Measurements from ENCODE around the gene SPATA19.

DNA sequence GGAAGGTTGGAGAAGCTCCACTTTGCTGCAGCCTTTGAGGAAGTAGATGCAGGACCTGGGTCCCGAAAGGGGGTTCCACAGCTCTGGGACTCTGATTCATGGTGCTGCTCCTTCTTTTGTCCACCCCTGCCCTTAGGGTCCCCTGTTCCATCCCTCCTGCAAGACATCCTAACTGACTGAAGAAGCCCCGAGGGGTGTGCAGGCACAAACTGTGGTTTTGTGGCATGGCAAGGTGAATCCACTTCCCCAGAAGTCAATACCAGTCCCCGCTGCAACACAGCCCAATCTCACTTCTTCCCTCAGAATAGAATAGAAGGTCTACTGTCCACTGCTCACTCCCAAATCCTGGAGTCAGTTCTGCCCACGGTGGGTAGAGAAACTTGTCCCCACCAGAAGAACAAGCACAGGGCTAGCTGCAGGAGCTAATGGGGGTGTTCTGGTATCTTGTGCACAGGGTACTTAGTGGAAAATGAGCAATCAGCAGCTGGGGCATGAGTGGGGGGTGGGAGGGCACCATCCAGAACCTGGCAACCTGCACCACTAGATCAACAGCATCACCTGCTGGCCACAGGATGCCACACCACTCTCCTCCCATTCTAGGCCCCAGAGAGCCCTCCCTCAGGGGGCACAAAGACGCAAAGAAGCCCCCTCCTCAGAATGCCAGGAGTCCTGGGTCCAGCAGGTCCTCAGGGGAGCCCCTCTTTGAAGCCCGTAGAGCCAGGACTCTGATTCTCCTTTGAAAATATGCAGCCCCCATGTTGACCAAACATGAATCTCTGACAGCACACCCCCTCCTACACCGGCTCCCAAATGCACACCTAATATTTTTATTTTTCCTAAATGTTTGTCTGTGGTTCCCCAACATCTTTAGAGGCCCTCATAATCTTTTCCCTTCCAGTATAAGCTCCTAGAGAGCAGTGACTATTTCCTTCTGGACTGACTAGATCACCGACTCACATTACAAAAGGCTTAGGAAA, 14.1 kb downstream of the SPATA19 start:
- TF ChIP-seq, protein P1, sequence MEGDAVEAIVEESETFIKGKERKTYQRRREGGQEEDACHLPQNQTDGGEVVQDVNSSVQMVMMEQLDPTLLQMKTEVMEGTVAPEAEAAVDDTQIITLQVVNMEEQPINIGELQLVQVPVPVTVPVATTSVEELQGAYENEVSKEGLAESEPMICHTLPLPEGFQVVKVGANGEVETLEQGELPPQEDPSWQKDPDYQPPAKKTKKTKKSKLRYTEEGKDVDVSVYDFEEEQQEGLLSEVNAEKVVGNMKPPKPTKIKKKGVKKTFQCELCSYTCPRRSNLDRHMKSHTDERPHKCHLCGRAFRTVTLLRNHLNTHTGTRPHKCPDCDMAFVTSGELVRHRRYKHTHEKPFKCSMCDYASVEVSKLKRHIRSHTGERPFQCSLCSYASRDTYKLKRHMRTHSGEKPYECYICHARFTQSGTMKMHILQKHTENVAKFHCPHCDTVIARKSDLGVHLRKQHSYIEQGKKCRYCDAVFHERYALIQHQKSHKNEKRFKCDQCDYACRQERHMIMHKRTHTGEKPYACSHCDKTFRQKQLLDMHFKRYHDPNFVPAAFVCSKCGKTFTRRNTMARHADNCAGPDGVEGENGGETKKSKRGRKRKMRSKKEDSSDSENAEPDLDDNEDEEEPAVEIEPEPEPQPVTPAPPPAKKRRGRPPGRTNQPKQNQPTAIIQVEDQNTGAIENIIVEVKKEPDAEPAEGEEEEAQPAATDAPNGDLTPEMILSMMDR (IDR thresholded peaks at IDR 0.05; ENCODE audit: insufficient read depth, low read length, poor library complexity, severe bottlenecking) = no peak
- no peak for TF ChIP-seq EZH2phosphoT487 (conservative IDR thresholded peaks at IDR 0.05; ENCODE audit: low read length)

Measured in SU-DHL-6 (cell line).